Fibroblast of peridontal ligament (primary cell): ENCODE measurements around the gene FANCC.

Source experiments
- DNase-seq: peaks from one replicate; pipeline ENCODE4 v3.0.0-alpha.2; 2010; ENCODE audit errors: extremely low read depth

FANCC gene

DNA sequence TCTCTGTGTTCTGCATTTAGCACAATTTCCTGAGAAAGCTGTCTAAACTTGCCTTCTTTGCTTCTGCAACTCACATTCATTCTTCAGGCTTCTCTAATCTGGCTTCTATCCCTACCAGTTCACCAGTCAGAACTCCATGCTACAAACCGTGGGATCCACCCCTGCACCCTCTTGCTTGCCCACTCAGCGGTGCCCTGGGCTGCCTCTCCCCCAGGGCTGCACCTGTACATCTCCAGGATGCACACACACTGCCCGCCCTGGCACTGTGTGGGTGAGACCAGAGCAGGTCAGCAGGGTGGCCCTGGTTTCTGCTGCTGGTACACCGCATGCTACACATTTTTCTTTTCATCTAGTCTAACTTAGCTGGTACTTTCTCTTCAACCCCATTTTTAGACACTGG lies 127.1 kb downstream of the FANCC start:
- DNase-seq: no peak

DNA sequence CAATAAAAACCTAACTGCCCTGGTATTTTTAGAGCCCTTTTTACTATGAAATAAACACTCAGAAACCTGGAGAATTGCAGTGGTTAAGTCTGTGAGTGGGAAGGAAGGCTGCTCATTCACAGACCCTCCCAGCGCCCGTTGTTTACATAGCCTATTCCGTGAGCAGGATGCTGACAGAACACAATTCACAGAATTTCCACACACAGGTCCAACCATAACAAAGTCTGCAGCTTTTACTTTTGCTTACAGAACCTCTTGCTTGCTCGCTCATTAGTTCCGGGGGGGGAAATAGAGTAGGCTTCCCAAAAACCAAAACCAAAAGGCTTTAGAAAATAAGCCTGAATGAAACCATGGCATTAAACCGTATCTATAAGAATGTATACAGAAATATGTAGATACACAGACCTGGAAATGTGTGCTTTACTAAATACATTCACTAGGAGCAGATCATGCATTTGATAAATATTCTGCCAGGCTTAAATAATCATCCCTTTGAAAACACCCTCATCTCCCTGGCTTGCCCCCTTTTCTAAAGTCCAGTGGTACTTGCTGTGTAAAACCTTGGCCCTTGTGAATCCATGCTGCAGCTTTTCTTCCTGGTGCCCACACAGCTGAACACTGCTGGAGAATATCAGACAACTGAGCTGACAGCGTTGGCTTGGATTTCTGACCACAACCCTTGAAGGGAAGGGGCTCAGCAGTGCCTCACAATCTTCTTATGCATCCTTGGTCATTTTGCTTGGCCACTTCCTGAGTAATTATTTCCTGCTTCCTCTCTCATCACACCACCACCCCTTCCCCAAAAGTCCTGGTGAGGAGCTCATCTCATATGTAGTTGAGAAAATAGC lies 128.0 kb downstream of the FANCC start:
- peak; percentile 90 for DNase-seq

DNA sequence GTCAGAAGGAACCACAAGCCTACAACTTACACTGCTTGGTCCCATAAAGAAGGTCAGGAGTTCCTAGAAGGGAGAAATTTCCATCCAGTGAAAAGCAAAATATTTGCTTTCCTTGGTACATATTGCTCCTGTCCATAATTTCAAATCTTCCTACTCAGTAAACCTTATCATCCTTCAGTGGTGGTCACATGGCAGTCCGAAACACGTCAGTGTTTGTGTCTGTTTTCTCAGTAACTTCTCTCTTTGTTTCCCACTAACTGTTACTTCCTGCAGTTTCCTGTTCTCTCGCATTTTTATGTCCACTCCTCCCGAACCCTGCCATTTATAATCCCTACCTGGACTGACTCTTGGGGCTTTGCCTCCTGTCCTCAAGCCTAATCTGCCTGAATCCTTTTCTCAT lies 129.1 kb downstream of the FANCC start:
- DNase-seq: no peak

DNA sequence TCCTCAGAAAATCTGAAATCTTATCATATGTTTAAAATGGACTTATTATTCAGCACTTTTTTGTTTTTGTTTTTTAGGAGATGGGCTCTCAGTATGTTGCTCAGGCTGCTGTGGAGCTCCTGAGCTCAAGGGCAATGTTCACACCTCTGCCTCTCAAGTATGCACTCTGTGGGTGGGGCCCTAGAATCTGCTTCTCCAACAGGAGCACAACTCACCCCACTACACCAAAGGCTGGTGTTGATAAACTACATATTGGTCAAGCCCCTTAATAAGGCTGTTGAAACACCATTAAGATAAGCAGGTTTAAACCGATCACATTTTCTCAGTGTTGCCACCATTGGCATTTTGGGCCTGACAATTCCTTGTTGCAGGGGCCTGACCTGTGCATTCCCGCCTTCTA lies 131.6 kb downstream of the FANCC start:
- no peak for DNase-seq

DNA sequence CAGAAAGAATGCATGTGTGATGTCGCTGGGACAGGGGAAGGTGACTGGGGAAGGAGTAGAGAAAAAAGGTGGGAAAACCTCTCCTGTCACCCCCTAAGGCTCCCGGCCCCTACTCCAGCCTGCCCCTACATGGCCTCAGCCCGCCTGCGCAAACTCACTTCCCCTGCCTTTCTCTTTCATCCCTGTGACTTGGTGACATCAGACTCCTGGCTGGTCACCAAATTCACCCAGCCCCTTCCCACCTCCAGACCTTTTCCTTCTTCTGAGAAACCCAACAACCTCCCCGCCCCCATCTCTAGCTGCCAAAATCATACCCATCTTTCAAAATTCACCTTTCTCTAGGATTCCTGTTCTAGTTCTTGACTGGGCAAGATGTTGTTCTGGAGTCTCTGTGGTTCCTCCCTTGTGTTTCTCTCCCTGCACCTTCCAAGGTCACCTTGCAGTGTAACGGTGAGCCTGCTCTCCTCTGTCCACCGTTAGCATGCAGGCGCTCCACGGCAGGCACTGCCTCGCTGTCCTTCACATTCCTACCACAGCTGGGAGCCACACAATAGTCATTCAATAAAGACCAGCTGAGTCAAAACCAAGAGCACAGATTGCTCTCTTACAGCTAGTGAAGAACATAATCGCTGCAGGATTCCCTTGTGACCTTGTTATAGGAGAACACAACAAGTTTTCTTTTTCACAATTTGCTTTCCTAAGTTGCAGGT lies 134.5 kb downstream of the FANCC start:
- no peak for DNase-seq

DNA sequence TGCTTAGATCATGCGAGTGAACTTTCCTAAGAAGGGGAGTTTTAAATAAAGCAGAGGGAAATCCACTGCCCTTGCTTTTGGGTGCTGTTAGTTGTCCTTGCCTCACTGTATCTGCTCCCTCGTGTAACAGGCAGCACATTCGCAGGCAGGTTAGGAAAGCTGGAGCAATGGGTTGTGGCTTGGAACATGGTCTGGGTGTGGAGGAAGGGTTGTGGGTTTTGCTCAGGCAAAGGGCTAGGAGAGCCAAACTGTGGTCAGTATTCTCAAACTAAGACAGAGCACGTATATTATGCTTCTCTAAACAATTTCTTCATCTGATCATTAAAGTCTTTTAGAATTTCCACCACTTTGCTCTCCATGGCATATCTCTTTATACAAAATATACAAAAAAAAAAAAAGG lies 135.7 kb downstream of the FANCC start:
- peak; percentile 63 for DNase-seq

DNA sequence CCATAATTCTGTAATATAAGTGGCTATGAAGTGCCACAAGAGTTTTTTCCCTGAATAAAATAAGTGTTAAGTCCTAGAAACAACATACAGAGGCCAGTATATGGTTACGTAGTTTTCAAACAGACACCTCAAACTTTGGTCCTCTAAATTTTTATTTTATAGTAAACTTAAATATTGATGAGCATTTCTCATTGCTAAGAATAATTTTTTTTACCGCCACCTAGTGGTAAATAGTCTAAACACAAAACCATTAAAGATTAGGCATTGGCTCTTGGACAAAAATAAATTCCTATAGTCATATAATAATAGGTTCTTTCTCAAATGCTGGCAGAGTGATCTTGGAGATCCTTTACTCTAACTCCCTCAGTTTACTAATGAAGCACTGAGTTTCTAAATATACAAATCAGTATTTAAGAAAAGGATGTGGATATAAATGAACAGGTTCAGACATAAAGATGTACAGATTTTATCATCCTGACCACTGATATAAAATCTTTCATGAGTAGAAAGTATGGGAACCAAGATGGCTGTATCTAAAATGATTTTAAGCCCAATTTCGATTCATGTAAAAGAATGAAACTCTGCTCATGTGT lies 136.2 kb downstream of the FANCC start:
- peak; percentile 52 for DNase-seq

DNA sequence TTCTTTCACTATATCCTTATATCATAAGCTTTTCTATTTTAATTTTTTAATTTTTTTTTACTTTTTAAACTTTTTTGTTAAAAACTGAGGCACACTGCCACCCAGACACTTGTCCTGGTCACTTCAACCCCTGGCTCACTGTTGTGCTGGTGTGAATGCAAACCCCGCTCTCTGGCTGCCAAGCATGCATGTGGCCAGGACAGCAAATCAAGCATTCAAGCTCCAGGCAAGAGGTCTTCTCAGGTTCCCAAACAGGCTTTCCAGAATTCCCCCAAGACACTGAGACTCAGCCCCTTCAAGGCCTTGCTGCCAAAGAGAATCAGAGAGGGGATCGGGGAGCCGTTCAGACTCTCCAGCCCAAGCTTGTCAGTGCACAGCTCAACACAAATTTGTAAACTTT lies 139.9 kb downstream of the FANCC start:
- DNase-seq: no peak

DNA sequence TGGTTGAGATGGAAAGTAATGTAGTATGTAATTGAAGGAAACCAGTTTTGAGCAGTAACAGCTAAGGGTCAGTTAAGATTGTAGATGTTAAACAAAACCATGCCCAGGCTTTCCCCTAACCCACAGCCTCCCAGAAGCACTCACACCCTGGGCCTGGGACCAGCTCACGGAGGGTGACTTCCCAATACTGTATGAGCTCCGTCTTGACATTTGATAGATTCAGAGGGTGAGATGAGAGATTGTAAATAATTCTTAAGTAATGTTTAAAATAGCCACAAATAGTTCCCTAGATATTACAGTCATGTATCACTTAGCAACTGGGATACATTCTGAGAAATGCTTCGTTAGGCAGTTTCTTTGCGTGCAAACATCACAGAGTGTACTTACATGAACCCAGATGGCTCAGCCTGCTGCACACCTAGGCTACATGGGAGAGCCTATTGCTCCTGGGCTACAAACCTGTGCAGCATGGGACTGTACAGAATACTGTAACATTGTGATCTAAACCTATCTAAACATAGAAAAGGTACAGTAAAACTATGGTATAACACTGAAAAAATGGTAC lies 140.7 kb downstream of the FANCC start:
- no peak for DNase-seq

DNA sequence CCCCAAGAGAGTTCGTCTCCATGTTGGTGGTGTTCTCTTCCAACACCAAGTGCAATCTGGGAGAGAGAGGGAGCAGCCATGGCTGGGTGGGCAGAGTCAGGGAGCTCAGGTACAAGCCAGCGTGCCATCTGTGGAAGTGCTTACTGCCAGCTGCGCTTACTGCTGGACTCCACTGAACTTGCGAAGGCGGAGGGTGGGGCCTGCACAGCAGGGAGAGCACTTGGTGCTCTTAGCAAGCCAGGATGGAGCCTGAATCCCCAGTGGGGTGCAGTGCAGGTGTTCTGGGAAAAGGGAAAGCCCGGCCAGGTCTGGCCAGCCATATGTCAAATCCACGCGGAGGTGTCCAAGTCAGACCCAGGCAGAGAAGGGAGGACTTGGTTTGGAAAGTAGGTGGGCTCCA lies 142.0 kb downstream of the FANCC start:
- no peak for DNase-seq

DNA sequence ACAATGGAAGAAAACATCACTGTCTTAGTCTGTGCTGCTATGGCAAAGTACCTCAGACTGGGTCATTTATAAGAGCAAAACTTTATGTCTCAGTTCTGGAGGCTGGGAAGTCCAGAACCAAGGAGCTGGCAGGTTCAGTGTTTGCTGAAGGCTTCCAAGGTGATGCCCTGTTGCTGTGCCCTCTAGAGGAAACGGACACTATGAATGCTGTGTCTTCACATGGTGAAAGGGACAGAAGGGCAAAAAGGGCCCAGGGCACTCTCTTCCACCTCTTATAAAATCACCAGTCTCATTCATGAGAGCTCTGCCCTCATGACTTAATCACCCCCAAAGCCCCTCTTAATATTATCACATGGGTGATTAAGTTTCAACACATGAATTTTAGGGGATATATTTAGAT lies 143.5 kb downstream of the FANCC start:
- DNase-seq: no peak

DNA sequence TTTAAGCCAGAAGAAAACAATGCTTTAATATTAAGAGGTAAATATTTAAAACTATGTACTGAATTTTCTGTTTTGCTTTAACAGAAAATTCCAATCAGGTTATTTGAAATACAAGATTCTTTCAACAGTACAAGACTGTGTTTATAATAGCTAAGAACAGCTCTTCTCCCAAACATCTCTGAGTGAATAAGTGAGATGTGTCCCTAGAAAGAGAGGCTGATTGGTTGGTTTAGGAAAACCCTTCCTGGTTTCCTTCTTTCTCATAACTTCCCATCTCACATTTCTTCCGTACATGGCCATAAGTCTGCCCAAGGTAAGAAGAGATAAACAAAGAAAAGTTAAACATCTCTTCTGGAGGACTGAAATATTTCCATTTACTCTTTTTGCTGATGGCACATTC lies 145.9 kb downstream of the FANCC start:
- peak; percentile 13 for DNase-seq

DNA sequence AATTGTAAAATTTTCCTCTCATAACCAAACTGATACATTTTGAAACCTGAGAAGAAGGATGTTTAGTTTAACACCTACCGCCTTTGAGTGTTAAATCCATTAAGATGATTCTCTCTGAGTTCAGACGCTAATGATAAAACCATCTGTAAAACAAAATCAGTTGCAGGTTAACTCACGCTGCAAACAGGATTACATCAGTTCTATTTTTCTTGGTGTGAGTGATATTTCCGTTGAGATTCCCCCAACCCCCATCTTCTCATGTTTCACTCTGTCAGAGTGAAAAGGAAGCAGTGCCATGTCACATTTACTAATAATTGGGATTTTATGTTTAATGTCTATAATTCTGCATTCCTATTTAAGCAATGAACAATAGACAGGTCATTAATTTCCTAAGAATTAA lies 146.5 kb downstream of the FANCC start:
- peak; percentile 15 for DNase-seq

DNA sequence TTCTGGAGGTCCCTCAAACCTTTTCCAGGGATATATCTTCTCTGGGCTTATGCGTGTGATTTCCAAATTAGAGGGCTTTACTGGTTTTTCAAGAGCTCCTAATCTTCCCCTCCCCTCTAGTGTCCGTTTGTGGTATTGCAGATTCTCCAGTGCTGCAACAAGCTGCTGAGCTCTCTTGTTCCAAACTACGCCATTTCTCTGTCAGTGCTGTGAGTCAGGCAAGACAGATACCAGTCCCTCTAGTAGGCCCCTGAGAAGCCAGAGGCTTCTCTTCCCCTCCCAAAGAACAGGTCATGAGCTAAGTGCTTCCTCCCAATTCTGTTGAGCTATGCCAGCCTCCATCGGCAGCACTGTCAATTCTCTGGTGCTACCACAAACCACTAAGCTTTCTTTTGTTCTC lies 149.5 kb downstream of the FANCC start:
- DNase-seq: peak; percentile 96

DNA sequence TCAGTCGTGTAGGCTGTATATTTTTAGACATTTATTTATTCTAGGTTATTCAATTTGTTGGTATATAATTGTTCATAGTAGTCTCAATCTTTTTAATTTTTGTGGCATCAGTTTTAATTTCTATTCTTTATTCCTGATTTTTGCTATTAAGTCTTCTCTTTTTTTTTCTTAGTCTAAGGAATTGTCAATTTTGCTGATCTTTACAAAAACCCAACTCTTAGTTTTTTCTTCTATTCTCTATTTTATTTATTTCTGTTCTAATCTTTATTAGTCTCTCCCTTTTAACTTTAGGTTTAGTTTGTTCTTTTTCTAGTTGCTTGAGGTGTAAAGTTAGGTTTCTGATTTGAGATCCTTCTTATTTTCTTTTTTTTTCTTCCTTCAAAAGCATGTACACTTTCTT lies 152.5 kb downstream of the FANCC start:
- DNase-seq: no peak

DNA sequence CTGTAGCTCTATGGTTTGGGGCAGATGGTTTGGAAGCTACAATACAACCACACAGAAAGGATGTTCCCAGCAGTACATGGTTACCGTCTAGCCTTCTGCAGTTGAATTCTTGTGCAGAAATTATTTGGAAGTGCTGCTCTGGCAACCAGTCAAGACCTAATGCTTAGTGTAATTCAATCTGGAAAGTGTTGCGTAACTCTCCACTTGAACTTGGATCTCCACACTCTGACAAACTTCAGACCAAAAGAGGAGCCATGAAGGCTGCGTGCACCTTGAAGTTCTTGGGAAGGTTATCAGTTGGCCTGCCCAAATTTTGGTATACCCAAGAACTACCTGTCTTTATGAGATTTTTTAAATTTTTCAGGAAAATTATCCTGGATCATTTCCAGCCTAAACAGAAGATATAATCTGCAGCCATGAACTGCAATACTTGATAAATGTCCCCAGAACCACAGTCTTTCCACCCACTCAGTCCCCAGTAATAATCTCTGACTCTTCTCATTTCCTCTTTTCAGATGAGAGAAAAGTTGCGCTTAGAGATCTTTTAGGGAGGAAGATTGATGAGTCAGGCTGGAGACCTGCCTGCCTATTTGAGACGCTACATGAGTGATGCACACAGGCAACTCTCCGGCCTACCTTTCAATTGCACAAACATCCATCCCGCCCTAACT lies 159.9 kb downstream of the FANCC start:
- DNase-seq: peak; percentile 63

DNA sequence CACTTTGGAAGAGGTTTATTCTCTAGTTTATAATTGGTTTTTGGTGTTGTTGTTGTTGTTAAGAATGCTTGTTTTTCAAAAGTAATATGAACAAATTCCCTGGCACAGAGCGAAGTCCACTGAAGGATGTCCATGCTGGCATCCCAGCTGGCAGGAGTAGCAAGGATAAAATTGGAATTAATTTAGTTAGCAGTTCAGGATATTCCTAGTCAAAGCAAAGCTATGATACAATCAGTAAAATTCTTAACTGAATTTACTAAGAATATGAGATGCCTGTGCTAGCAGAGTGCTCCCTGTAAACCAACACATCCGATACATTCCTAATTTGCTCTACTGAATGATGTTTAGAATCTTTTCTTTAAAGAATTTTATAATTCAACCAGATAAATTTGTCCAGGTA lies 161.4 kb downstream of the FANCC start:
- DNase-seq: no peak

DNA sequence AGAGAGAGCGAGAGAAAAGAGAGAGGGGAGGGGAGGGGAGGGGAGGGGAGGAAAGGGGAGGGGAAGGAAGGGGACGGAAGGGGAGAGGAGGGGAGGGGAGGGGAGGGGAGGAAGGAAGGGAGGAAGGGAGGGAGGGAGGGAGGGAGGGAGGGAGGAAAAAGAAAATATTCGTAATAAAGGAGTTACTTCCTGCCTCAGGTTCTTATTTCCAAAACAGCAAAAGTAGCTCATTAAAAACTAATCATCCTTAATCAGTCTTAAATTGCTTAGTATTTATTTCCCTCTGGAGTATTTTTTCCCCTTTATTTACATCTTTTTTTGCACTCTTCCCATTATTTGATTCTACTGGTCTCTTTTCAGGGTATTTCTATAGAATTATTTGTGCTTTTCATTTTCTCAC lies 162.3 kb downstream of the FANCC start:
- DNase-seq: no peak

DNA sequence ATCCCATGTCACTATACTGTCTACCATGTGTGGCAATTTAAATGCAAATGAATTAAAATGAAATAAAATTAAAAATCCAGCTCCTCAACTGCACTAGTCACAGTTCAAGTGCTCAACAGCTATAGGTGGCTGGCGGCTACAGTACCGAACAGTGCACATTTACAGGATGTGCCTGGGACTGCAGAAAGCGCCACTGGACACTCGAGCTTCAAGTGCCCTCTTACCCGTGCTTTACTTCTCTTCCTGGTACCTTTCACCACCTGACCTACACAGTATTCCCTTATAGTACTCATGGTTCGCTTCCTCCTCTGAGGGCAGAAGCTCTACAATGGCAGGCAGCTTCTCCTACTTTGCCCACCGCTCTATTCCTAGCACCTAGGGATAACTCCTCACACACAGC lies 166.6 kb downstream of the FANCC start:
- no peak for DNase-seq

DNA sequence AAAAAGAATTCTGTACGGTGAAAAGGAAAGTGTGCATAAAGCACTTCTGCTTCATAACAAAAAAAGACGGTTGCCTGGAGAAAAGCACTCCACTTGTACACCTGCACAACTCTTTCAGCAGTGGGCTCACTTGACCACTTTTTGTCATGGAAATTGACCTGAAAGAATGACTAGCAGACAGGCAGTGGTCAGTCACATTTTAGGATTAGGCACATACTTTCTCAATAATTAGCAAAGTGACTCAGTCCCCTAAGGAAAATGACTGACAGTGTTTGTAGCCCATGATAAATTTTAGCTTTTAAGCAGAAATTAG lies 169.3 kb downstream of the FANCC start:
- DNase-seq: no peak

DNA sequence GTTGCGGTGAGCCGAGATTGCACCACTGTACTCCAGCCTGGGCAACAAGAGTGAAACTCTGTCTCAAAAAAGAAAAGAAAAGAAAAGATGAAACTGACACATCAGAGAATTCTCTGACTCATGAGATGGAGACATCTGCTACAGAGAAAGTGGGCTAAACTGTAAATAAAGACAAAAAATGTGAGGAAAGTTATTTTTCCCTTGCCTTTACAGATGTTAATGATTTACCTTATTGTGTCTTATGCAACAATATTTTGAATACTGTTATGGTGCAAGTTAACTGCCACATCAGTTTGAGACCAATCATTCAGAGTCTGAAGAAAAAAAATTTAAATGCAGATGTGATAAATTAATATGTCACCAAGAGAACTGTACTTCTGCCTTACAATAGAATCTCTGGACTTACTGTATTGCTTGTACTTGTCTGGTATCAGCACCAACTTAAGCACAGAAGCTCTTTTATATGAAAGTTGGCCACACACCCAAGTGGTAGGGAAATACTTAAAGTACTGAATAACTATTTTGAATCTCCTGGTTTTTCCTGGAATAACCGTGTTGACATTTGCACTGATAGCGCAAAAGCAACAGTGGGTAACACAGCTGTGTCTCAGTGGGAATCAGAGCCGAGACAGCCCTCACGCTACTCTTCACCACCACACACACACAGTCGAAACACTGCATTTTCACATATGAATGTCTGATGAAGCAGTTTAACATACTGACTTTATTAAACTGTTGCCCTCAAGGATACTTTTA lies 169.9 kb downstream of the FANCC start:
- peak; percentile 78 for DNase-seq
